Sigmoid colon (tissue), 7 donors: Measurements from ENCODE around the gene KIN. TPM values are rescaled to one million over a fixed set of nuclear protein-coding genes. Genes with fewer than 3 reads are reported as not detected.
A peak's percentile ranks its signal among the peaks of the same experiment; 100 is the strongest.

Source experiments
- DNase-seq: peaks from one replicate; pipeline ENCODE4 v3.0.0-alpha.2; 2019
- H3K27ac ChIP-seq, 4 donors: fragments of 200-600 bp; sonication (generic); one replicate each; pipeline ENCODE4 v1.5.1; 2016 to 2019; ENCODE audit warnings: mild to moderate bottlenecking in 1 of 4
- H3K27me3 ChIP-seq, 3 donors: fragments of 200-600 bp; sonication (generic); one replicate each; pipeline ENCODE4 v1.5.1; 2019; ENCODE audit warnings: mild to moderate bottlenecking in 1 of 3
- H3K36me3 ChIP-seq, 4 donors: fragments of 200-600 bp; sonication (generic); one replicate each; pipeline ENCODE4 v1.5.1; 2016 to 2019
- H3K4me1 ChIP-seq, 4 donors: fragments of 200-600 bp; sonication (generic); one replicate each; pipeline ENCODE4 v1.5.1; 2017 to 2019
- H3K4me3 ChIP-seq, 4 donors: fragments of 200-600 bp; sonication (generic); one replicate each; pipeline ENCODE4 v1.5.1; 2017 to 2019; ENCODE audit warnings: mild to moderate bottlenecking in 2 of 4, moderate library complexity in 1 of 4
- H3K9me3 ChIP-seq, 4 donors: fragments of 200-600 bp in 3 of 4; sonication (generic) in 3 of 4; one replicate each; pipeline versions ENCODE4 v1.5.1 to v1.6.1; 2013 to 2019
- CTCF ChIP-seq, 4 experiments: fragments of 450-650 bp in 3 of 4; fragments of 200-600 bp in 1 of 4; IDR thresholded peaks; one replicate each; pipeline ENCODE4 v1.5.1; 2016 to 2019; ENCODE audit warnings: antibody characterized with exemption in 4 of 4, mild to moderate bottlenecking in 3 of 4, moderate library complexity in 2 of 4
- EP300 ChIP-seq, 4 donors: sonication (generic); formaldehyde crosslinking; IDR thresholded peaks; one replicate each; pipeline ENCODE4 v1.6.1; 2017; ENCODE audit warnings: antibody characterized with exemption in 4 of 4
- POLR2A ChIP-seq, 2 donors: fragments of 450-650 bp; IDR thresholded peaks; one replicate each; pipeline ENCODE4 v1.6.1; 2016; ENCODE audit warnings: antibody characterized with exemption in 2 of 2, mild to moderate bottlenecking in 2 of 2, moderate library complexity in 2 of 2
- POLR2AphosphoS5 ChIP-seq, 4 donors: sonication (generic); formaldehyde crosslinking; IDR thresholded peaks; one replicate each; pipeline ENCODE4 v1.6.1; 2017; ENCODE audit warnings: antibody characterized with exemption in 4 of 4
- WGBS, 2 donors: extraction: QIAGEN DNeasy Blood & Tissue Kit; methylation state at CpG; one replicate each; pipeline ENCODE4 v1.1.7; 2013; 5-methylcytosine and 5-hydroxymethylcytosine counted together
- intact Hi-C: fragments of 100-400 bp; cut with DNase I; formaldehyde crosslinking; loops from one replicate; pipeline ENCODE4 v1.15.1; 2023
- polyA plus RNA-seq, 3 donors: library from polyadenylated mRNA; stranded (reverse); fragments of 200-250 nt; gene quantifications; one replicate each; pipeline ENCODE4 v1.2.3, GENCODE V29; 2013
- total RNA-seq, 4 donors: library from RNA; depleted of rRNA; stranded (reverse); fragments of >200 nt; gene quantifications; one replicate each; pipeline ENCODE4 v1.1.0, GENCODE V29; 2016
- donor health status: healthy with polysubstance abuse.
- donor health status: Bipolar disorder and iron deficiency.
- donor health status: healthy.

Gene KIN
- total RNA-seq = 10 to 100 TPM in 1 of 4 donors, 1 to 10 TPM in 3; 5.9 to 17.2 (median 7.6) TPM
- 10 to 100 TPM in 1 of 3 donors, 1 to 10 TPM in 2; 6.7 to 12.6 (median 6.7) TPM for polyA plus RNA-seq

- DNase-seq = peak; percentile 98
- intact Hi-C loops = loop anchor here (2.0 to 10.0 kb wide), 4 partner anchors 31 to 1893 kb away; partner anchors contain the start of genes FBH1 and TAF3
- peaks cover 0 to 64% (median 48%) of the 10 kb centered on the region in 4 donors for H3K4me1 ChIP-seq
- H3K36me3 ChIP-seq = no peaks in the 10 kb centered on the region
- TF ChIP-seq EP300 (IDR thresholded peaks at IDR 0.05) (no peak), POLR2A (IDR thresholded peaks at IDR 0.05) (peak; percentile 76 to 84), CTCF (IDR thresholded peaks at IDR 0.05) (no peak), POLR2AphosphoS5 (IDR thresholded peaks at IDR 0.05) (peak; percentile 85 to 97 (median 95))
- 0% methylated on average over 59 of the region's 59 CpGs for WGBS, 2 donors
- no peaks in the 10 kb centered on the region for H3K9me3 ChIP-seq
- H3K27ac ChIP-seq = peak within 1 kb of the TSS; percentile 87 to 91 (median 88)
- H3K27me3 ChIP-seq = no peaks in the 10 kb centered on the region
- H3K4me3 ChIP-seq = peak within 1 kb of the TSS; percentile 83 to 94 (median 91)
Observed at GRCh38 chr10:7787857-7788638, at the start of gene KIN, which contains the start of gene ATP5F1C. Gene KIN (minus strand): TSS chr10:7787993. CDS start chr10:7787933, 60 bp downstream. Gene ATP5F1C (plus strand): TSS chr10:7788177. CDS start chr10:7788208, 31 bp downstream.

DNA sequence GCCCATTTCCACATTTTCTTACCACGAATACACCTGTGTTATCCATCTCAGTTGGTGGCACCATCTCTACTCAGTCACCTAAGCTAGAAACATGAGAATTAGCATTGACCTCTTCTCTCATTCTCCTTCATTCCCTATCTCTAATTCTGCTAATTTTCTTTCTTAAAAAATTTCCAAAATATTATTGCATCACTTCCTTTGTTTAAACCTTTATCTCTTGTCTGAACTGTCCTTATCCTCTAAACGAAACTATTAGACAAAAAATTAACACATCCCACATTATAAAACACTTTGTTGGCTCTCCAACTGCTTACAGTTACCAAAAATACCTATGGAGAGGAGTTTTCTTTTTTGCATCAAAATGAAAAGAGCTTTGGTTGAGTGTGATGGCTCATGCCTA lies 48.8 kb upstream of the KIN start:
- 95 to 96% methylated on average over 2 of the region's 2 CpGs for WGBS, 2 donors
- no peak for DNase-seq

GRCh38 chr10:7834262-7834661 lies 46.5 kb upstream of the KIN start:
- 91 to 97% methylated on average over 3 of the region's 3 CpGs for WGBS, 2 donors
- Histone ChIP-seq H3K4me3 (no peak overlapping the region), H3K4me1 (no peaks in the 10 kb centered on the region), H3K27me3 (no peaks in the 10 kb centered on the region), H3K9me3 (no peaks in the 10 kb centered on the region), H3K27ac (no peak overlapping the region), H3K36me3 (no peaks in the 10 kb centered on the region)
- no peak for DNase-seq
- TF ChIP-seq POLR2A (IDR thresholded peaks at IDR 0.05) = no peak
- no peak for TF ChIP-seq EP300 (IDR thresholded peaks at IDR 0.05)
- TF ChIP-seq CTCF (IDR thresholded peaks at IDR 0.05) = no peak
- no peak for TF ChIP-seq POLR2AphosphoS5 (IDR thresholded peaks at IDR 0.05)
- intact Hi-C loops = no loop called here

More for the DNA sequence above, 48.8 kb upstream of the KIN start:
- H3K4me3 ChIP-seq = no peak overlapping the region
- no peaks in the 10 kb centered on the region for H3K27me3 ChIP-seq
- no peaks in the 10 kb centered on the region for H3K36me3 ChIP-seq
- H3K9me3 ChIP-seq = no peaks in the 10 kb centered on the region
- intact Hi-C loops = no loop called here
- TF ChIP-seq CTCF (IDR thresholded peaks at IDR 0.05) (no peak), POLR2A (IDR thresholded peaks at IDR 0.05) (no peak), POLR2AphosphoS5 (IDR thresholded peaks at IDR 0.05) (no peak), EP300 (IDR thresholded peaks at IDR 0.05) (no peak)
- no peak overlapping the region for H3K27ac ChIP-seq
- no peaks in the 10 kb centered on the region for H3K4me1 ChIP-seq

- no peak overlapping the region for H3K27ac ChIP-seq
- H3K27me3 ChIP-seq = no peaks in the 10 kb centered on the region
- no peaks in the 10 kb centered on the region for H3K9me3 ChIP-seq
- H3K4me1 ChIP-seq = no peaks in the 10 kb centered on the region
- intact Hi-C loops = no loop called here
- no peaks in the 10 kb centered on the region for H3K36me3 ChIP-seq
- H3K4me3 ChIP-seq = no peak overlapping the region
- no peak for DNase-seq
- TF ChIP-seq POLR2AphosphoS5 (IDR thresholded peaks at IDR 0.05) = no peak
- TF ChIP-seq POLR2A (IDR thresholded peaks at IDR 0.05) = no peak
- TF ChIP-seq EP300 (IDR thresholded peaks at IDR 0.05) = no peak
- no peak for TF ChIP-seq CTCF (IDR thresholded peaks at IDR 0.05)
Observed at GRCh38 chr10:7833210-7833609, 45.4 kb upstream of the KIN start.
